ENCODE results near the gene IFI27L1.

IFI27L1 gene

DNA sequence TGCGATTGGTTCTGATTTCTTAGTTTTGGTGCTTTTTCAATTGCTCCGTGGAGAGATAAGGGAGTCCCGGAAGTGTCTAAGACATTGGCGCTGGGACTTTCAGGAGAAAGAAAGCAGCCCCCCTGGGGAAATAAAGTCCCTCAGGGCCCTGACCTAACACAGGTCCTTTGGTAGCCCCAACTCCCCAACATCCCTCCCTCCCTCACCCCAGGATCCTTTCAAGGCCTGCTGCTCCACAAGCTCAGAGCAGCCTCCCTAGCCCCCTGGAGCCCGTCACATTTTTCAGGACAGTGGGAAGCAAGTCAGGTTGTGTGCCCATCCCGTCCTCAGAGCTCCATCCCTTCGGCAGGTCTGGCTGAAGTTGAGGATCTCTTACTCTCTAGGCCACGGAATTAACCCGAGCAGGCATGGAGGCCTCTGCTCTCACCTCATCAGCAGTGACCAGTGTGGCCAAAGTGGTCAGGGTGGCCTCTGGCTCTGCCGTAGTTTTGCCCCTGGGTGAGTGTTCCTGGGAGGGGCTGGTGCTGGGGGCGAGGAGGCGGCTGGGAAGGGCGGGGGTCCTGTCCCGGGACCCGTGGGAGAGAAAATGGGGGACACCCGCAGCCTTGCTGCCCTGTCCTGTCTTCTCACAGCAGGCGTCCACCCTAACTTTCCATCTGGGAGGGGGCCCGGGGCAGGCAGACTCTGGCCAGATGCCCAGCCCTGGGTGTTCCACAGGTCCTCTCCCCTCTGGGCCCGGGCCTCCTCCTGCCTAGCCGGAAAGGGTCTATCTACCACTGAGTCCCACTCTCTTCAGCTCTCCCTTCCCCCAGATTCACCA is 30.4 kb downstream of the IFI27L1 start:
- DNase-seq (ENCODE audit: low spot score), result no peak
- TF ChIP-seq, protein P1, sequence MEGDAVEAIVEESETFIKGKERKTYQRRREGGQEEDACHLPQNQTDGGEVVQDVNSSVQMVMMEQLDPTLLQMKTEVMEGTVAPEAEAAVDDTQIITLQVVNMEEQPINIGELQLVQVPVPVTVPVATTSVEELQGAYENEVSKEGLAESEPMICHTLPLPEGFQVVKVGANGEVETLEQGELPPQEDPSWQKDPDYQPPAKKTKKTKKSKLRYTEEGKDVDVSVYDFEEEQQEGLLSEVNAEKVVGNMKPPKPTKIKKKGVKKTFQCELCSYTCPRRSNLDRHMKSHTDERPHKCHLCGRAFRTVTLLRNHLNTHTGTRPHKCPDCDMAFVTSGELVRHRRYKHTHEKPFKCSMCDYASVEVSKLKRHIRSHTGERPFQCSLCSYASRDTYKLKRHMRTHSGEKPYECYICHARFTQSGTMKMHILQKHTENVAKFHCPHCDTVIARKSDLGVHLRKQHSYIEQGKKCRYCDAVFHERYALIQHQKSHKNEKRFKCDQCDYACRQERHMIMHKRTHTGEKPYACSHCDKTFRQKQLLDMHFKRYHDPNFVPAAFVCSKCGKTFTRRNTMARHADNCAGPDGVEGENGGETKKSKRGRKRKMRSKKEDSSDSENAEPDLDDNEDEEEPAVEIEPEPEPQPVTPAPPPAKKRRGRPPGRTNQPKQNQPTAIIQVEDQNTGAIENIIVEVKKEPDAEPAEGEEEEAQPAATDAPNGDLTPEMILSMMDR (IDR thresholded peaks at IDR 0.05; ENCODE audit: poor library complexity, severe bottlenecking), result no peak

GRCh38 chr14:94112513-94113063 is 31.5 kb downstream of the IFI27L1 start:
- H3K27ac ChIP-seq (ENCODE audit: poor library complexity, severe bottlenecking), result no peak overlapping the region
- ATAC-seq (ENCODE audit: low read depth) (no peak), DNase-seq (ENCODE audit: low spot score) (peak; percentile 37)
- TF ChIP-seq, protein P1 (IDR thresholded peaks at IDR 0.05; ENCODE audit: poor library complexity, severe bottlenecking), result no peak
- H3K9me3 ChIP-seq (ENCODE audit: severe bottlenecking), result no peaks in the 10 kb centered on the region
- no peaks in the 10 kb centered on the region for H3K36me3 ChIP-seq (ENCODE audit: low read depth)
- H3K4me1 ChIP-seq (ENCODE audit: insufficient read depth, poor library complexity, severe bottlenecking), result peaks cover 7% of the 10 kb centered on the region
- H3K27me3 ChIP-seq (ENCODE audit: insufficient read depth, poor library complexity, severe bottlenecking), result no peaks in the 10 kb centered on the region
- no peak overlapping the region for H3K4me3 ChIP-seq (ENCODE audit: severe bottlenecking)

More for the DNA sequence above, 30.4 kb downstream of the IFI27L1 start:
- no peak for ATAC-seq (ENCODE audit: low read depth)
- Histone ChIP-seq H3K27ac (ENCODE audit: poor library complexity, severe bottlenecking) (no peak overlapping the region), H3K4me1 (ENCODE audit: insufficient read depth, poor library complexity, severe bottlenecking) (peaks cover 7% of the 10 kb centered on the region), H3K9me3 (ENCODE audit: severe bottlenecking) (no peaks in the 10 kb centered on the region), H3K4me3 (ENCODE audit: severe bottlenecking) (peak overlapping the region; percentile 26), H3K27me3 (ENCODE audit: insufficient read depth, poor library complexity, severe bottlenecking) (no peaks in the 10 kb centered on the region), H3K36me3 (ENCODE audit: low read depth) (no peaks in the 10 kb centered on the region)

GRCh38 chr14:94113073-94113472 is 32.0 kb downstream of the IFI27L1 start:
- Histone ChIP-seq H3K4me3 (ENCODE audit: severe bottlenecking) (no peak overlapping the region), H3K27me3 (ENCODE audit: insufficient read depth, poor library complexity, severe bottlenecking) (no peaks in the 10 kb centered on the region), H3K27ac (ENCODE audit: poor library complexity, severe bottlenecking) (no peak overlapping the region), H3K9me3 (ENCODE audit: severe bottlenecking) (no peaks in the 10 kb centered on the region), H3K4me1 (ENCODE audit: insufficient read depth, poor library complexity, severe bottlenecking) (peaks cover 7% of the 10 kb centered on the region), H3K36me3 (ENCODE audit: low read depth) (no peaks in the 10 kb centered on the region)
- TF ChIP-seq, protein P1 (IDR thresholded peaks at IDR 0.05; ENCODE audit: poor library complexity, severe bottlenecking), result no peak
- DNase-seq (ENCODE audit: low spot score) (peak; percentile 17), ATAC-seq (ENCODE audit: low read depth) (no peak)

GRCh38 chr14:94113490-94113889 is 32.4 kb downstream of the IFI27L1 start:
- Histone ChIP-seq H3K27ac (ENCODE audit: poor library complexity, severe bottlenecking) (no peak overlapping the region), H3K9me3 (ENCODE audit: severe bottlenecking) (no peaks in the 10 kb centered on the region), H3K4me1 (ENCODE audit: insufficient read depth, poor library complexity, severe bottlenecking) (peaks cover 7% of the 10 kb centered on the region), H3K36me3 (ENCODE audit: low read depth) (no peaks in the 10 kb centered on the region), H3K27me3 (ENCODE audit: insufficient read depth, poor library complexity, severe bottlenecking) (no peaks in the 10 kb centered on the region), H3K4me3 (ENCODE audit: severe bottlenecking) (no peak overlapping the region)
- TF ChIP-seq, protein P1 (IDR thresholded peaks at IDR 0.05; ENCODE audit: poor library complexity, severe bottlenecking), result no peak
- ATAC-seq (ENCODE audit: low read depth), result no peak
- peak; percentile 39 for DNase-seq (ENCODE audit: low spot score)
